PC-9 (cell line): ENCODE measurements around the gene RBM33.

ENCODE experiments used
- CTCF ChIP-seq: fragments of 200-600 bp; sonication (generic); conservative IDR thresholded peaks from 2 replicates; pipeline ENCODE4 v1.6.1; 2017; ENCODE audit warnings: mixed run types, antibody characterized with exemption, mild to moderate bottlenecking, moderate library complexity
- EZH2 ChIP-seq: fragments of 200-600 bp; sonication (generic); IDR thresholded peaks from 2 replicates; pipeline ENCODE4 v1.8.0; 2017; ENCODE audit warnings: antibody characterized with exemption, low read depth

GRCh38 chr7:155795401-155795800, 150.9 kb downstream of the RBM33 start:
- TF ChIP-seq CTCF, result no peak
- no peak for TF ChIP-seq EZH2
